Suprapubic skin (tissue), 4 donors: ENCODE results near the gene SLC16A1.

Experiments
- EP300 ChIP-seq: sonication (generic); formaldehyde crosslinking; IDR thresholded peaks from one replicate; pipeline ENCODE4 v1.6.1; 2017; ENCODE audit warnings: antibody characterized with exemption
- POLR2A ChIP-seq, 2 donors: fragments of 450-650 bp; IDR thresholded peaks; one replicate each; pipeline ENCODE4 v1.6.1; 2017; ENCODE audit warnings: antibody characterized with exemption in 2 of 2, mild to moderate bottlenecking in 2 of 2, moderate library complexity in 2 of 2
- POLR2AphosphoS5 ChIP-seq, 3 donors: sonication (generic); formaldehyde crosslinking; IDR thresholded peaks; one replicate each; pipeline ENCODE4 v1.6.1; 2017; ENCODE audit warnings: antibody characterized with exemption in 3 of 3
- TF ChIP-seq, protein P1 (sequence below), 2 donors: fragments of 200-600 bp in 1 of 2; fragments of 450-650 bp in 1 of 2; sonication (generic) in 1 of 2; IDR thresholded peaks; one replicate each; pipeline ENCODE4 v1.5.1; 2016 to 2019; ENCODE audit warnings: antibody characterized with exemption in 2 of 2, mild to moderate bottlenecking in 1 of 2, moderate library complexity in 1 of 2

DNA sequence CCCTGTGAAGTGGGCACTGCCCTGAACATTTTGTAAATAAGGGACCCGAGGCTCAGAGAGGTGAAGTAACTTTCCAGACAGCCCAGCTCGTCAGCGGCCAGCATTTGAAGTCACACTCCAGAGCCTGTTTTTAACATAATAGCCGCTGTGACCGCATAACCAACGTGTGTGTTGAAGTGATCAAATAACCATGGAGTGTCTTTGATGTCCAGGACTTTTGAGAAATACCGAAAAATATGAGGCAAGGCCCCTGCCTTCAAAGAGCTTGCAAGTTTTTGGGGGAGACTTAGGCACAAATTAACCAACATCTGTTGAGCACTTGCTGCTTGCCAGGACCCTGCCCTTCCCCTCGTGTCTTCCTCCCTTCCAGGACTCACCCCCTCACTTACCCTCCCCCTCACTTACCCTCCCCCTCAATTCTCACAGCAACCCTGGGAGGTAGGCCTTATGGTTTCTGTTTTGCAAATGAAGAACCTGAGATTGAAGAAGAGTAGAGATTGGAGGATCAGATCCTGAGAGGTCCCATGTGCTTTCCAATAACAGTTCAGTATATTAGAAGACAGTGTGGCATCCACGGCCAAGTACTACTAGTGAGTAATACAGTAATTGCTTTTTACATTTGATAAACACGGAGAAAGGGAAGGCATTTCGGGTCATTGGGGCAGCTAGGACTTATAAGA is 1.3 kb upstream of the SLC16A1 start:
- TF ChIP-seq, protein P1, sequence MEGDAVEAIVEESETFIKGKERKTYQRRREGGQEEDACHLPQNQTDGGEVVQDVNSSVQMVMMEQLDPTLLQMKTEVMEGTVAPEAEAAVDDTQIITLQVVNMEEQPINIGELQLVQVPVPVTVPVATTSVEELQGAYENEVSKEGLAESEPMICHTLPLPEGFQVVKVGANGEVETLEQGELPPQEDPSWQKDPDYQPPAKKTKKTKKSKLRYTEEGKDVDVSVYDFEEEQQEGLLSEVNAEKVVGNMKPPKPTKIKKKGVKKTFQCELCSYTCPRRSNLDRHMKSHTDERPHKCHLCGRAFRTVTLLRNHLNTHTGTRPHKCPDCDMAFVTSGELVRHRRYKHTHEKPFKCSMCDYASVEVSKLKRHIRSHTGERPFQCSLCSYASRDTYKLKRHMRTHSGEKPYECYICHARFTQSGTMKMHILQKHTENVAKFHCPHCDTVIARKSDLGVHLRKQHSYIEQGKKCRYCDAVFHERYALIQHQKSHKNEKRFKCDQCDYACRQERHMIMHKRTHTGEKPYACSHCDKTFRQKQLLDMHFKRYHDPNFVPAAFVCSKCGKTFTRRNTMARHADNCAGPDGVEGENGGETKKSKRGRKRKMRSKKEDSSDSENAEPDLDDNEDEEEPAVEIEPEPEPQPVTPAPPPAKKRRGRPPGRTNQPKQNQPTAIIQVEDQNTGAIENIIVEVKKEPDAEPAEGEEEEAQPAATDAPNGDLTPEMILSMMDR (IDR thresholded peaks at IDR 0.05) = no peak
- no peak for TF ChIP-seq POLR2A (IDR thresholded peaks at IDR 0.05)
- TF ChIP-seq EP300 = no peak
- TF ChIP-seq POLR2AphosphoS5 (IDR thresholded peaks at IDR 0.05) = no peak
